NCI-H2171 treated with DMSO at 0.1 percent for 48 hours (cell line): ENCODE measurements around the gene LRP6.

Experiments
- DNase-seq: peaks from one replicate; lab custom pipeline; 2025; lab: John Stamatoyannopoulos, UW

Gene LRP6

DNA sequence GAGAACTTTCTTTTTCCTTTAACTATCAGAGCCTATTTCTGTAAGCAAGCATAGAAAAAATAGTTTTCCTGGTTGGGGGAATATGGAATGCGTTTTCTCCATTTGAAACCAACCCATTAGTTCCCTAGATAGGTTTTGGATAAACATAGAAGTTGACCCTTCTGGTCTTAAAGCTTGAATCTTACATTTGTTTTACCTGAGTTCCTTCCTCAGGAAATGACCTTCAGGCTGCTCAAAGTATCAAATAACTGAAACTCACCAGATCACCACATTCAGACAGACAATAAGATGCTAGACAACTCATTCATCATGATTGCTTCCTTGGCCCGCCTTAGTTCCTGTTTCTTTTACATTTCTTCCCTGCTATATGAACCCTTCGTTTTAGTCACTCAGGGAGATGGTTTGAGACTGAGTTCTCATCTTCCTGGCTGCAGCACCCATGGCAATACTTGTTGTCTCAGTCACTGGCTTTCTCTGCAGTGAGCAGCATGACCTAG is 52.2 kb downstream of the LRP6 start:
- no peak for DNase-seq

DNA sequence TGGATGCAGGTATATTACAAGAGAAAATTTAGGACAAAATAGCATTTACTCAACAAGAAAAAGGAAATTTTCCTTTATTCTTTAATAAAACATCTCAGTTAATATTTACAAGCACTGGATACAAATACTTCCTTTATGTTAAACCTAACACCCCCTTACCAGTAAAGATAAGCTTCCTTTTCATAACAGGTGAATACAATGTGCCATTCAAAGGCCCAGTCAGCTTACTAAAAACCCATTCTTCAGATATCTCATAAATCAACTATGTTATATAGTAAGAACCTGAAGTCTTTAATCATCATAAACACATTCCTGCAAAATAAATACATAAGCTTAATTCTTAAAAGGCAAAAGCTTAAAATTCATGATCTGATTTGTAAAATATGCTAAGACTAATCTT is 52.6 kb downstream of the LRP6 start:
- no peak for DNase-seq

DNA sequence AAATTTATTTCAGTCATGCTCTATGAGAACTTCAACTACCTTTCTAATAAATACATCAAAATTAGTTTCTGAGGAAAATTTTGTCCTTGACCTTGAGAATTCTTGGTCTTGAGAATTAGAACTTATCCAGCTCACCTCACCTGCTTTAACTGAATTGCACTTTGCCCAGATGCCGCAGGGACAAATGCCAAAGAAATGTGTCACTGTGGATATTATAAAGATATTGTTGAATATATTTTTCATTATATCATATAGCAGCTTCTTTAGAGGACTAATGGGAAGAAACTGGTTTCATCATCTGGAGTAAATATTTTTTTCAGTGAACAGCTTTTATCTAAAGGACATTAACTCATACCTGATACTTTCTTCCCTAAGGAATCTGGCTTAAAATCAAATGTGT is 54.1 kb downstream of the LRP6 start:
- DNase-seq: no peak

DNA sequence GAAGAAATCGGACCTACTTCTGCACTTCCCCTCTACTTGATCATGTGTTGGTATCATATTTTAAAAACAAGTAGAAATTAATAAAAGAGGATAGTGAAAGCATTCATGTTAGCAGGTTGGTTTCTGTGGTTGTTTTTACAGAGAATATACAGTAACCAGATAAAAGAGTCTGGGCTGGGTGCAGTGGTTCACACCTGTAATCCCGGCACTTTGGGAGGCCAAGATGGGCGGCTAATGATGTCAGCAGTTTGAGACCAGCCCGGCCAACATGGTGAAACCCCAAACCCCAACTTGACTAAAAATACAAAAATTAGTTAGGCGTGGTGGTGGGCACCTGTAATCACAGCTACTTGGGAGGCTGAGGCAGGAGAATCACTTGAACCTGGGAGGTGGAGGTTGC is 55.9 kb downstream of the LRP6 start:
- no peak for DNase-seq

DNA sequence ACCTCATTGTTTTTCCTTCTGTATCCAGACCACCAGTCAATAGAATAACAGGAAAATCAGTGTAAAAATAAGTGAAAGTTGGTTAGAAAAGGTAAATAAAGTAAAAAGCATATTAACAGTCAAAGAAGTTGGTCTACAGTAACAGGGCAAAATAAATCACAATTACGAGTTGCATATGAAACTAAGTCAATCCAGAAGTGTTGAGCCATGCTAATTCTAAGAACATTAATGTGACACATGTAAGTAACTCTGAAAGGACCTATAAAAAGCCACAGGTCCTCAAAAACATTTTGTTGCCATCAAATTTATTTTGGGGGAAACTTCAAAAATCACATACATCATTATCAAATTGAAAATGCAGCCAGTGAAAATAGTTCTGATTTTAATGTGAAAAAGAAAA is 56.4 kb downstream of the LRP6 start:
- DNase-seq: no peak

DNA sequence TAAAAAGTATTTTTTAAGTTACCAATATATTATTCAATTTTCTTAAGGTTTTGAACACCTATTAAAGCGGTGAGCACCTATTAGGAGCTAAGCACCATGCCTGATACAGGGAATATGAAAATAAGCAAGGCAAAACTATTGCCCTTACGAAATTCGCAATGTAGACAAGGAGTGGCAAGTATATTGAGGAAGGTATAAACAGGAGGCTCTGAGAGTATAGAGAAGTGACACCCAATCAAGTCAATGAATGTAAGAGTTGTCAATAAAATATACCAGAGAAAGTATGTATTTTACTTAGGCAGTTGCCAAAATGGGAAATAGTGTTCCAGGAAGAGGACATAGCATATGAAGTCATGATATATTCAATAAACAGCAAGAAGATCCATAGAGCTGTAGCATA is 57.2 kb downstream of the LRP6 start:
- DNase-seq: no peak

DNA sequence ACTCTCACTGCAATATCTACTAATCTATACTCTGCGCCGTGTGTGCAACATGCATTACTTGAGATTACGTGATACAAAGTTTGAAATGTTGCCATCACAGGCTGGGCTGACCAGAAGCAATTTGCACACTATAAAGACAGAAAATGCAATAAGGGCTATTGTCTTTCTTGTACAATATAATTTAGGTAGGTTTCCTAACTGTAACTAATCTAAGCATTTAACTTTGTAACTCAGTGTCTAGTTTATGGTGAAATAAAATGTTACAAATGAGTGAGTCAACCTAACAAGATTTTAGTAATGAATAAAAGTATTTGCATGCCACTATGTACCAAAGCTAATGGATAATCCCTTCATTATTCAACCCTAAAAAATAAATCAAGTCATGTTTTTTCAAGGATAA is 57.8 kb downstream of the LRP6 start:
- no peak for DNase-seq

DNA sequence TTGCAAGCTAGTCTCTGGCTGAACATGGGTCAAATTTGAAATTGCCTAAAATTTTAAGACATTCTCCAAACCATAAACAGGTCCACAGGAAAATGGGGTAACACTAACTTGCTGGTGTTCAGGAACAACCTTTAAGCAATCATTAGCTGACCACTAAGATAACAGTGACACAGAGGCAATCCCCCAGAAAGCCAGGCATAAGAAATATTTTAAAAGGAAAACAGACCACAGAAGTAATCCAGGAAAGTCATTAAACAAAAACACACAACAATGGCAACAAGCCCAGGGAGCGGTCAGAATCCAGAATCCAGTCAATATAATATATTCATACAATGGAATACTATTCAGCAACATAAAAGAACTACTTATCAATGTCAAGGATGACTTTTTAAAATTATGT is 59.1 kb downstream of the LRP6 start:
- DNase-seq: no peak

DNA sequence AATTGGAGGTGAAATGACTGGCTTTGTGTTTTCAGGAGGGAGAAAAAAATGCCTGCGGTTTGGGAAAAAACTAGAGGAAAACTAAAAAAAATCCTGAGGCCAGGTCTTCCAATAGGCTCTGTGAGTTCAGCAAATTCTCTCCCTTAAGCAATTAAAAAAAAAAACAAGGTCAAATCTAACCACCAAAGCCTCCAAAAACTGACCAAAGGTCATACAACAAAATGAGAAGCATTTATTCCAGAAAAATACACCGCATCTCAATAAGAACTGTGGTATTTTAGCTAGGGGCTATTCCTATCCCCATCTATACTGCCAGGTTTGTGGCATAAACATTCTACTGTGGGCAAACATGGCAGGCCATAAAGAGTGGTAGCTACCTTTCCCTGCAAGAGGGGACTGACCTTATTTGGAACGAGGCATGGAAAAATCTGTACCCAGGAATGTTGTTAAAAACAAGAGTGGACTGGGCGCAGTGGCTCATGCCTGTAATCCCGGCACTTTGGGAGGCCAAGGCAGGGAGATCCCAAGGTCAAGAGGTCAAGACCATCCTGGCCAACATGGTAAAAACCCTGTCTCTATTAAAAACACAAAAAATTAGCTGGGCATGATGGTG is 60.0 kb downstream of the LRP6 start:
- DNase-seq: no peak

DNA sequence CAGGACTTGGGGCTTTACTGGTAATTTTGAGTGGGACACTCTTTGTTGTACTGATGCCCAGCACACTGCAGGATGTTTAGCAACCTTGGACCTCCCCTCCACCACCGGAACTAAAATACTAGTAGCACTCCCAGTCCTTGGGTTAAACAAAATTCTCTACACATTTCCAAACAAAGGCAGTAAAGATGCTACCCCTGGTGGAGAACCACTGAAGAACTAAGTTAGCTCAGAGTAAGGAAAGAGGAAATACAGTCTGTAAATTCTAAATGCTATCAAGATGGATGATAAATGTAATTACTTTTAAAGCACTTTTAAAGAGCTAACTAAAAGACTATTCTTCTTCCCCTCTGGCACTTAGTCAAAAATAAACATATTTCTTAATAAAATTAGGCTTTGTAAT is 64.1 kb downstream of the LRP6 start:
- DNase-seq: no peak

DNA sequence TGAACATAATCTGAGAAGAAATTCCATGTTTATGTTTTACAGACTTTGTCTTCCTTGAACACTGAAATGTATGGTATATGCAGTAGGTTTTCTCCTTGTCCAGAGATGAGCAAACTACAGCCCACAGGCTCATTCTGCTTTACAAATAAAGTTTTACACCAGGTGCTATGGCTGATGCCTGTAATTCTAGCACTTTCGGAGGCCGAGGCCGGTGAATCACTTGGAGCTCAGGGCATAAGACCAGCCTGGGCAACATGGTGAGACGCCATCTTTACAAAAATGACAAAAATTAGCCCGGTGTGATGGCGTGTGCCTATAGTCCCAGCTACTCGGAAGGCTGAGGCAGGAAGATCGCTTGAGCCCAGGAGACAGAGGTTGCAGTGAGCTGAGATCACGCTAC is 64.7 kb downstream of the LRP6 start:
- DNase-seq: no peak

DNA sequence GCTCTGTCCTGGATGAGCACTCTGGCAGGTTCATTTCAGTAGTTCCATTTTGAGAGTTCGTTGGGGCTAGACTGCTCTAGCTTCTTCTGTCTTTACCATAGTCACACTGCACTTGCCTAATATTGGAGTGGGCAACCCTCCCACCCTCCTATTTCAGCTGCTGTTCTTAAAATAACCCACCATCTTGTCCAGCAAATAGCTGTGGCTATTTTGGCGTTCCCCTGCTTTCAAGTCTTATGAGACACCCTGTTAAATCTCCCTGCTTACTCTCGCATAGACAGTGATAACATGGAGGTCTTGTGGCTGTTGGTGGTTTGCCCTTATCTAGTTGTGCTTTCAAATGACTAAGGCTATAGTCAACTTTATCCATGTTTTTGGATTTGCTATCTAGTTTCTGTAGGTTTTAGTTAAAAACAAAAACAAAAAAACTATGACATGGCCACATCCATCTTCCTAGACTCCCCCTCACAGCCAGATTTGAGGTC is 65.5 kb downstream of the LRP6 start:
- DNase-seq: no peak

DNA sequence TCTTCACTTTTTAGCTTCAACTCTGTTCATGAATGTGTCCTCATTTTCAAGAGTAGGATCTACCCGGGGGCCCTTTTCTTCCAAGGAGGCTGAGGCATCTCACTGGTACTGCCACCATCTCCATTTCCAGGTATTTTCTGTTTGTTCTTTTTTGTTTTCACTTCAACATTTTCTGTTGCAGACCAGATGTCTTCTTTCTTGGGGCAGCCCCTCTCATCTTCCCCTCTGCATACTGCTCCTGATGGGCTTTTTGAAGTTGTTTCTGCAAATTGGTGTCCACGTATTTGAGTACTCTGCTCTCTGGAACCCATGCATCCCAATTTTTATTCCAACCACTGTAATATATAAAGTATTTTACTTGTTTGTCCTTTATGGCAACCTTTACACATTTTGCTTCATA is 66.5 kb downstream of the LRP6 start:
- no peak for DNase-seq

DNA sequence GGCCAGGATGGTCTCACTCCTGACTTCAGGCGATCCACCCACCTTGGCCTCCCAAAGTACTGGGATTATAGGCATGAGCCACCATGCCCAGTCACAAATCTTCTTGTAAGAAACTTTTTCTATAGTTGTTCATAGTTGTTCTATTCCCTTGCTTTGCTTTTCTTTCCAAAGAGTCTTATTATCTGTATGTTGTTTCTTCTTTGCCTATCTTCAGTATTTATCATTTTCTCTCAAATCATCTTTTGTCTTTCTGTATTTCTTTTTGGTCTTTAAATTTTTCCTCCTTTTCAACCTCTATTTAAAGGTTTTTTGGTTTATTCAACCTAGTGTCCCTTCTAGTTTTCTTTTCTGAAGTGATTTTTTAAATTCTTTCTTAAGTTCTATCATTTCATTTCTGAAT is 68.7 kb downstream of the LRP6 start:
- no peak for DNase-seq

DNA sequence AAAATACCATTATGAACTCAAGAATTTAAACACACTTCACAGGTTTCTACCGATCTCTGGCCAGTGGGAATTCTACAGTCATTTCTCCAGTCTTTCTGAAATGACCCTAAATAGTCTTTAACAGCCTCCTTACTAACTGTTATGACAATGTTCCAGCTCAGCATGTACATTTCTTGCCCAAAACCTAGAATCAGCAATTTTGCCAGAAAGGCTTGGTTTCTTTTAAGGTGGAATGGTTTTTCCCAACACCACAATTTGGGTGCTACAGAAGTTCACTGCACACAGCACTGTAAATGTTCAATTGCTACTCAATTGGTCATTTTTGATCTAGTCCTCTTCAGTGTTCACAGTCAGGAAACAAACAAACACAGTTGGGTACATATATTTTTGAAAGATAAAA is 69.7 kb downstream of the LRP6 start:
- no peak for DNase-seq

DNA sequence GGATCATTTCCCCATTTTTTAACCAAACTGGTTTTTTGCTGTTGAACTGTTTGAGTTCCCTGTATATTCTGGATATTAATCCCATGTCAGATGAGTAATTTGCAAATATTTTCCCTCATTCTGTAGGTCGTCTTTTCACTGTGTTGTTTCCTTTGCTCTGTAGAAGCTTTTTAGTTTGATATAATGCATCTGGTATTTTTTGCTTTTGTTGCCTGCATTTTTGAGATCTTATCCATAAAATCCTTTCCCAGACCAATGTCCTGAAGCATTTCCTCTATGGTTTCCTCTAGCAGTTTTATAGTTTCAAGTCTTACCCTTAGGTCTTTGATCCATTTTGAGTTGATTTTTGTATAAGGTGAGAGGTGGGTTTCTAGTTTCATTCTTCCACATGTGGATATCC is 71.3 kb downstream of the LRP6 start:
- DNase-seq: no peak

DNA sequence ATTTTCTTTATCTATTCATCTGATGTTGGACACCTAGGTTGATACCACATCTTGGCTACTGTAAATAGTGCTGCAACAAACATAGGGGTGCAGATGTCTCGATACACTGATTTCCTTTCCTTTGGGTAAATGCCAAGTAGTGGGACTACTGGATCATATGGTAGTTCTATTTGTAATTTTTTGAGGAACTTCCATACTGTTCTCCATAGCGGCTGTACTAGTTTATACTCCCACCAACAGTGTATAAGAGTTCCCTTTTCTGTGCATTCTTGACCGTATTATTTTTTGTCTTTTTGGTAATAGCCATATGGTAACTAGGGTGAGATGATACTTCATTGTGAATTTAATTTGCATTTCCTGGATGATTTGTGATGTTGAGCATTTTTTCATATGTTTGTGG is 71.8 kb downstream of the LRP6 start:
- DNase-seq: no peak

DNA sequence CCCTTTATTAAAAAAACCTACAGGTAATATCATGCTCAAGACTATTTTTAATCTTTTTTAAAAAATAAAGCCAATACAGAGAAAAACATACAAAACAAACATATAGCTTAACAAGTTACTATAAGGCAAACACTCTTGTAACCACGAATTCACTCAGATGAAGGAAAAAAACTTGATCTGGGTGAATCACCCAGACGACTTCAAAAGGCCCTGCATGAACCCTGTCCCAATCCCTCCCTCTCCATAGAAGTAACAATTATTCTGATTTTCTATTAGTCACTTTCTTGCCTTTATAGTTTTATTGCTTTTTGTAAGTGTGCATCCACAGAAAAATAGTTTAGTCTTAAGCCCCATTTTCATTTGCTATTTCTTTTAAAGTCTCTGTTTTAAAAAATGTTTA is 72.6 kb downstream of the LRP6 start:
- DNase-seq: no peak

DNA sequence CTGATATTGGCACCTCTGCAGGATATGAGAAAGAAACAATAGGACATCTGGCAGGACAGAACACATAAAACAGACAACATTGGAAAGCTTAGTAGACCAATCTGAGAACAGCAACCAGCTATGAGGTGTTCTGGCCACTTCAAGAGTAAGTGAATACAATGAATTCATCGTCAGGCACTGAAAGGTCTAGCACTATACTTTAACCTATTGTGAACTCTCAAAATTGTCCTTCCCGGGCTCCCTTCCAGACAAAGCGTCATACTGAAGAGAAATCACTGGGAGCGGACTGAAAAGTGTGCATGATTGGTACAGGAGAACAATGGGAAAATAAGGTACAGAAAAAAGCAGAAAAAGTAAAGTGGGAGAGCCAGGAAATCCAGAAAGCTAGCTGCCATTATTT is 75.8 kb downstream of the LRP6 start:
- no peak for DNase-seq

DNA sequence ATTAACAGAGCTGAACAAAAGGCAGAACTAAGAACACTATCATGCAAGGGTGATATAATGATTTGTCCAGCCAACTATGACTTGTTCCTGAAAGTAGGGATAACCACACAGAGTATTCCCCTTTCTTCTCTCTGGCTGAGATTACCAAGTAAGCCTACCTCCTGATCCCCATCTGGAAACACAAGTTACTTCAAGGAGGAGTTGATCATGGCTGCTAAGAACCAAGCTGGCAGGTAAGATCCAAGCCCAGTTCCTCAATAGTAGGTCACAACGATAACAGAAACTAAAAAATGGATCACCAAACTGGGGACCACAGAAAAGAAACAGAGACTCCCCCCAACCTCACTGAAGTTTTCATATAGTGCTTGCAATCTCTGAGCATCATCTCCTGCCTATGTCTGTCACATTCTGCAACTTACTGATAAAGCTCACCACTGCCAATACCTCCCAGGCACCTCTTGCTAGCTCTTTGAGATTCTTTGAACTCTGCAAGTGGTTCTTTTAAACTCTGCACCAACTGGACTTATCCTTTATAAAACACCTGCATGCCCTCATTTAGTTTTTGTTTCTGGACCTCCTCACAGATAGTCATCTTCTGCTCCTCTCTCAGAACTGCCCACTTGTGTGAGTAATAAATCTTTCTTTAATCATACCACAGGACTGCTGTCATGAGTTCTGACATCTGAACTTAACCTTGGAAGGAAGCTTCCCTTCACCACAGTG is 76.6 kb downstream of the LRP6 start:
- no peak for DNase-seq

DNA sequence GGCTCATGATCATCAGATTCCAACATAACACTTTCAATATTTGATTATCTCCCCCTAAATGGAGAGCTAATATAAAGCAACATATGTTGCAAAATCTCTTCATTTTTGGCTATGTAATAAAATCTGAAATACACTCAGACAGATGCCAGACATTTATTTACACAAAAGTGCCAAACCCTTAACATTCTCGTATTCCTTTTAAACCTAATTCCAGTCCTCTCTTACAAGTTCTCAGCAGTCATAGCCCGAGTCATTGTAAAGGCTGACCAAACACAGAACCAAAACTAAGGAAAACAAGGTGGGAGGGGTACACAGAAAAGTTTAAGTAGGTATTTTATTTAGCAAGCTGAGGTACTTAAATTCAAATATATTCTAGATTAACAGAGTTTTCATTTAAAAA is 81.4 kb downstream of the LRP6 start:
- no peak for DNase-seq

DNA sequence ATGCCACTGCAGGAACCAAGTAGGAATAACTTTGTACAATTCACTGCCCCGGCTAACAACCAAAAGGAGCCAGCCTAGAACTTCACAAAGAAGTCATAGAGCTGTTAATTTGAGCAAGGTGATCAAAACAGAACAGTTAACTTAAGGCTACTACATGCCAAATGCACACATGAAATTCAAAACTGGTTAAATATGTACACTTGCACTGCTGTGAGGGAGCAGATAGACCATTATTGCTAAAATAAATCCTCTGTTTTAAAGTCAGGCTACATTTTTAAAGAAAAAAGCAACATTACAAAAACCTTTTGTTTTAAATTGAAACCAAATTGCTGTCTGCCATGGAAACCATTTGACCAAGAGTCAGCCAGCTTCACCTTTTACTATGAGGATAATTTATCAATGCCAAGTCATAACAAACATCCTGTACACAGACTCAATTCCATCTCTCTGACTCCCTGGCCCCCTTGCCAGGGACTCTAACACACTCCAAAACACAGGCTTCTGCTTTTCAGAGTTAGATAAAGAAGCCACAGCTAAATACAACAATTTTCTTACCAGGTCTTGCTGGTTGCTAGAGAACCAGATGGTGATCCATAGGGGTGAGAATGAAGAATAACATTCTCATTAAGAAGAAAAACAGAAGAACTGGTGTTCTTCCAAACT is 84.0 kb downstream of the LRP6 start:
- DNase-seq: no peak

DNA sequence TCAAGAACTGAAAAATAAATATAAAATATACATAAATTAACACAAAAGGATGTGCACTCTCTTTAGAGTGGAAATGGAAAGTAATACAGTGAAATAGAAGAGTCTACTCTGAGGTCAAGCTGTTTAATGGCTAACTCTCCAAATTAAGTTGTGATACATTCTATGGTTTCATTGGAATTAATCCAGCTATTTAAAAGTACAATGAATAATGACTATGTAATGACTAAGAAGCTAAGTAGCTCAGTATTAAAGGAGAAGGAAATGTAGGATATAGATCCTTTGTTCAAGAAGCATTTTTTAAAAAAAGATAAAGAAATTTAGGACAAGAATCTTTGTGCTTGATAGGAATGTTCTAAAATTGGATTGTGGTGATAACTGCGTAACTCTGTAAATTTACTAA is 85.3 kb downstream of the LRP6 start:
- DNase-seq: no peak
